H9 (cell line): ENCODE measurements around the gene SPHK2. TPM values are rescaled to one million over a fixed set of nuclear protein-coding genes. Genes with fewer than 3 reads are reported as not detected.

Experiments used
- DNase-seq: peaks from one replicate; pipeline ENCODE4 v3.0.0-alpha.2; 2017
- H2AFZ ChIP-seq: one replicate; pipeline ENCODE4 v1.6.1; 2013; ENCODE audit warnings: mild to moderate bottlenecking, low read length, control low read depth, moderate library complexity
- H2AK5ac ChIP-seq: 2 replicates; pipeline ENCODE4 v1.6.1; 2013; ENCODE audit warnings: low read length, control low read depth, mixed read lengths; ENCODE audit not compliant: insufficient read length
- H2BK120ac ChIP-seq: one replicate; pipeline ENCODE4 v1.6.1; 2013; ENCODE audit warnings: low read depth, mild to moderate bottlenecking, low read length, control low read depth, inconsistent platforms; ENCODE audit not compliant: poor library complexity, severe bottlenecking
- H2BK12ac ChIP-seq: 2 replicates; pipeline ENCODE4 v1.6.1; 2013; ENCODE audit warnings: low read length, control low read depth, mixed read lengths, low read depth; ENCODE audit not compliant: insufficient read length
- H2BK15ac ChIP-seq: 2 replicates; pipeline ENCODE4 v1.6.1; 2013; ENCODE audit warnings: low read depth, low read length, control low read depth
- H2BK20ac ChIP-seq: one replicate; pipeline ENCODE4 v1.6.1; 2013; ENCODE audit warnings: low read depth, mild to moderate bottlenecking, low read length, control low read depth, inconsistent platforms; ENCODE audit not compliant: poor library complexity, severe bottlenecking
- H2BK5ac ChIP-seq: 2 replicates; pipeline ENCODE4 v1.6.1; 2013; ENCODE audit warnings: low read length, control low read depth, mixed read lengths; ENCODE audit not compliant: insufficient read length
- H3K14ac ChIP-seq: 2 replicates; pipeline ENCODE4 v1.6.1; 2013; ENCODE audit warnings: low read length, control low read depth; ENCODE audit not compliant: insufficient read depth
- H3K18ac ChIP-seq: 2 replicates; pipeline ENCODE4 v1.6.1; 2013; ENCODE audit warnings: low read depth, mild to moderate bottlenecking, mixed read lengths, low read length, control low read depth; ENCODE audit not compliant: insufficient read length
- H3K23ac ChIP-seq: 2 replicates; pipeline ENCODE4 v1.6.1; 2013; ENCODE audit warnings: low read length, control low read depth, mixed read lengths, low read depth; ENCODE audit not compliant: insufficient read length
- H3K23me2 ChIP-seq: 2 replicates; pipeline ENCODE4 v1.6.1; 2013; ENCODE audit warnings: low read depth, mild to moderate bottlenecking, mixed read lengths, low read length, control low read depth; ENCODE audit not compliant: insufficient read length, poor library complexity, severe bottlenecking
- H3K27ac ChIP-seq: 2 replicates; pipeline ENCODE4 v1.5.1; 2013; ENCODE audit warnings: low read length, control low read depth, mixed read lengths, low read depth; ENCODE audit not compliant: insufficient read length
- H3K27me3 ChIP-seq: 2 replicates; pipeline ENCODE4 v1.6.1; 2013; ENCODE audit warnings: low read length, control low read depth, inconsistent platforms; ENCODE audit not compliant: insufficient read depth
- H3K4ac ChIP-seq: 2 replicates; pipeline ENCODE4 v1.6.1; 2013; ENCODE audit warnings: low read depth, mild to moderate bottlenecking, control low read depth, inconsistent platforms, low read length, moderate library complexity
- H3K4me1 ChIP-seq: 2 replicates; pipeline ENCODE4 v1.6.1; 2013; ENCODE audit warnings: low read length, control low read depth, inconsistent platforms; ENCODE audit not compliant: insufficient read depth
- H3K4me2 ChIP-seq: 2 replicates; pipeline ENCODE4 v1.6.1; 2013; ENCODE audit warnings: low read length, control low read depth, mixed read lengths; ENCODE audit not compliant: insufficient read length, insufficient read depth
- H3K56ac ChIP-seq: 2 replicates; pipeline ENCODE4 v1.6.1; 2013; ENCODE audit warnings: low read depth, mild to moderate bottlenecking, mixed read lengths, low read length, control low read depth; ENCODE audit not compliant: insufficient read length
- H3K79me1 ChIP-seq: 2 replicates; pipeline ENCODE4 v1.6.1; 2013; ENCODE audit warnings: low read depth, mild to moderate bottlenecking, moderate library complexity, low read length, control low read depth, inconsistent platforms; ENCODE audit not compliant: insufficient read depth, poor library complexity, severe bottlenecking
- H3K79me2 ChIP-seq: 2 replicates; pipeline ENCODE4 v1.6.1; 2013; ENCODE audit warnings: low read length, control low read depth, inconsistent platforms; ENCODE audit not compliant: insufficient read depth
- H3K9ac ChIP-seq: 2 replicates; pipeline ENCODE4 v1.6.1; 2013; ENCODE audit warnings: low read length, control low read depth, mixed read lengths; ENCODE audit not compliant: insufficient read length; ENCODE audit errors: extremely low read depth
- H3K9me3 ChIP-seq: one replicate; pipeline ENCODE4 v1.6.1; 2013; ENCODE audit warnings: low read depth, low read length, inconsistent platforms; ENCODE audit not compliant: control insufficient read depth
- H3T11ph ChIP-seq: one replicate; pipeline ENCODE4 v1.6.1; 2013; ENCODE audit warnings: mild to moderate bottlenecking, low read length, control low read depth, inconsistent platforms
- H4K20me1 ChIP-seq: one replicate; pipeline ENCODE4 v1.6.1; 2013; ENCODE audit not compliant: control insufficient read depth, insufficient read length, insufficient read depth
- H4K5ac ChIP-seq: 2 replicates; pipeline ENCODE4 v1.6.1; 2013; ENCODE audit warnings: low read depth, mild to moderate bottlenecking, mixed read lengths, low read length, control low read depth; ENCODE audit not compliant: insufficient read length
- H4K8ac ChIP-seq: replicated peaks from 2 replicates; pipeline ENCODE4 v1.6.1; 2013; ENCODE audit warnings: low read length, control low read depth, mixed read lengths, low read depth; ENCODE audit not compliant: insufficient read length
- H4K91ac ChIP-seq: 2 replicates; pipeline ENCODE4 v1.6.1; 2013; ENCODE audit warnings: low read depth, mild to moderate bottlenecking, moderate library complexity, mixed read lengths, low read length, control low read depth; ENCODE audit not compliant: insufficient read length
- H3K27ac Mint-ChIP-seq, 3 experiments: 2 replicates in 2 of 3; 3 replicates in 1 of 3; pipeline ENCODE4 v1.8.0; 2020 to 2021; ENCODE audit warnings: mixed read lengths in 3 of 3, mild to moderate bottlenecking in 1 of 3, moderate library complexity in 1 of 3
- H3K27me3 Mint-ChIP-seq: 2 replicates; pipeline ENCODE4 v1.8.0; 2021; ENCODE audit warnings: low read depth, mild to moderate bottlenecking, moderate library complexity, mixed read lengths
- H3K36me3 Mint-ChIP-seq, 3 experiments: 2 replicates in 2 of 3; 3 replicates in 1 of 3; pipeline ENCODE4 v1.8.0; 2020 to 2021; ENCODE audit warnings: low read depth in 3 of 3, mixed read lengths in 3 of 3; ENCODE audit not compliant: insufficient read depth in 1 of 3
- H3K4me1 Mint-ChIP-seq, 2 experiments: 2 replicates each; pipeline ENCODE4 v1.8.0; 2020; ENCODE audit warnings: mixed read lengths in 2 of 2
- H3K4me3 Mint-ChIP-seq, 2 experiments: 2 replicates in 1 of 2; 3 replicates in 1 of 2; pipeline ENCODE4 v1.8.0; 2020 to 2021; ENCODE audit warnings: mild to moderate bottlenecking in 2 of 2, mixed read lengths in 2 of 2, moderate library complexity in 1 of 2
- H3K9me3 Mint-ChIP-seq, 2 experiments: 2 replicates in 1 of 2; 3 replicates in 1 of 2; pipeline ENCODE4 v1.8.0; 2020; ENCODE audit warnings: mild to moderate bottlenecking in 2 of 2, mixed read lengths in 2 of 2, moderate library complexity in 1 of 2
- WGBS: extraction: QIAGEN DNeasy Blood & Tissue Kit; methylation state at CpG from one replicate; pipeline ENCODE4 v1.1.7; 2013; ENCODE audit warnings: missing lambda C conversion rate, low lambda C conversion rate, mixed read lengths; ENCODE audit not compliant: insufficient read length; ENCODE audit errors: extremely low coverage; 5-methylcytosine and 5-hydroxymethylcytosine counted together
- total RNA-seq: library from RNA; stranded (reverse); gene quantifications from 2 replicates; pipeline ENCODE4 v1.2.1, GENCODE V29; 2021
- TF ChIP-seq, protein P1 (sequence below): fragments of 200-600 bp; sonication (generic); conservative IDR thresholded peaks from 3 replicates; pipeline ENCODE4 v1.8.0; 2021; ENCODE audit warnings: antibody characterized with exemption, mild to moderate bottlenecking

SPHK2 gene
- total RNA-seq, 1 experiment from 2014 or later = 57.2 TPM

DNA sequence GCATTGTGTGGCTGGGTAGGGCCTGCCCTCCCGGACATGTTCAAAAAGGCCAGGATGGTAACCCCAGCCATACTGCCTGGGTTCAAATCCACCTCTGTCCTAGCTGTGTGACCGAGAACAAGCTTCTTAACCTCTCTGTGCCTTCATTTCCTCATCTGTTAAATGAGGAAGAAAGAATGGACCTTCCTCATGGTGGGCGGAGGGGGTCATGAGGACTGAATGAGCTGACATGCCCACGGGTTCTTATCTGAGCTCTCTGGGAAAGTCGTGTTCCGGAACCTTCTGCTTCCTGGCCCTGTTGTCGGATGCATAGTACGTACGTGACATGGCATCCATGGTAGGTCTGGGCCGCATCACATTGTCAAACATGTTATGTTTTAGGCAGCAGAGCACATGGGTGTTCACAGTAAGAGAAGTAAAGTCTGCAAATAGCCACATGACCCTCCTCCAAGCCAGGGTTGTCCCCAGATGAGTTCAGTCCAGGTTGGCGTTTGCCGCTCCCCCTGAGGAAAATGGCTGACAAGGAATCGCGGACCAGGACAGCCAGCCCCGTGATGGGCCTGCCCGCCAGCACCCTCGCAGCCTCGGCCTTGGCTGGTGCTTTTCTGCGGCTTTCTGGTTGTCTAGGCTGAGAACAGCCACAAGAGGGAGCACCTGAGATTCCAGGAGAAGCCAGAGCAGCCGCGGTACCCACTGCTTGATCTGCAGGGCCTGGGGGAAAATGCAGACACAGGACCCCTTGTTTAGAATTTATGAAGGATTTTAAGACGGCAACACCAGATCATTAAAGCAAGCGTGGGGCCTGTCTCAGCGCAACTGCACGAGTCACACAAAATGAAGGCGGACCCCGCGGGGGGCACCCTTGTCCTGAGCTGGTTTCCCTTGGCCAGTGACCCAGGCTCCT, 55.9 kb downstream of the SPHK2 start:
- Histone ChIP-seq H3T11ph (no peak overlapping the region), H3K56ac (no peak overlapping the region), H2AK5ac (no peak overlapping the region), H4K8ac (no peak overlapping the region), H3K79me1 (no peaks in the 10 kb centered on the region), H3K9me3 (no peaks in the 10 kb centered on the region), H2BK5ac (no peak overlapping the region), H4K20me1 (no peaks in the 10 kb centered on the region), H3K4me2 (no peak overlapping the region), H3K23me2 (no peaks in the 10 kb centered on the region), H4K91ac (no peak overlapping the region), H3K9ac (no peak overlapping the region), H3K4ac (no peak overlapping the region), H3K79me2 (no peaks in the 10 kb centered on the region), H3K23ac (no peak overlapping the region), H3K18ac (peak overlapping the region; percentile 0), H3K14ac (no peak overlapping the region; the same call in 1 of the 2 replicates), H3K27me3 (no peaks in the 10 kb centered on the region), H4K5ac (no peak overlapping the region), H2AFZ (no peak overlapping the region), H3K4me1 (no peaks in the 10 kb centered on the region; the same call in 1 of the 2 replicates), H3K27ac (no peak overlapping the region), H2BK120ac (no peak overlapping the region), H2BK20ac (no peak overlapping the region), H2BK12ac (no peak overlapping the region), H2BK15ac (no peak overlapping the region)
- H3K4me3 Mint-ChIP-seq = peak overlapping the region in 1 of 2 experiments; percentile 6; a peak in 2 of 5 replicates
- TF ChIP-seq, protein P1, sequence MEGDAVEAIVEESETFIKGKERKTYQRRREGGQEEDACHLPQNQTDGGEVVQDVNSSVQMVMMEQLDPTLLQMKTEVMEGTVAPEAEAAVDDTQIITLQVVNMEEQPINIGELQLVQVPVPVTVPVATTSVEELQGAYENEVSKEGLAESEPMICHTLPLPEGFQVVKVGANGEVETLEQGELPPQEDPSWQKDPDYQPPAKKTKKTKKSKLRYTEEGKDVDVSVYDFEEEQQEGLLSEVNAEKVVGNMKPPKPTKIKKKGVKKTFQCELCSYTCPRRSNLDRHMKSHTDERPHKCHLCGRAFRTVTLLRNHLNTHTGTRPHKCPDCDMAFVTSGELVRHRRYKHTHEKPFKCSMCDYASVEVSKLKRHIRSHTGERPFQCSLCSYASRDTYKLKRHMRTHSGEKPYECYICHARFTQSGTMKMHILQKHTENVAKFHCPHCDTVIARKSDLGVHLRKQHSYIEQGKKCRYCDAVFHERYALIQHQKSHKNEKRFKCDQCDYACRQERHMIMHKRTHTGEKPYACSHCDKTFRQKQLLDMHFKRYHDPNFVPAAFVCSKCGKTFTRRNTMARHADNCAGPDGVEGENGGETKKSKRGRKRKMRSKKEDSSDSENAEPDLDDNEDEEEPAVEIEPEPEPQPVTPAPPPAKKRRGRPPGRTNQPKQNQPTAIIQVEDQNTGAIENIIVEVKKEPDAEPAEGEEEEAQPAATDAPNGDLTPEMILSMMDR = peak; percentile 91
- peaks cover 29 to 35% of the 10 kb centered on the region in 2 experiments for H3K4me1 Mint-ChIP-seq
- H3K36me3 Mint-ChIP-seq = no peaks in the 10 kb centered on the region
- no CpG with 5 or more reads among the region's 28 CpGs for WGBS
- H3K27ac Mint-ChIP-seq = peak overlapping the region in 2 of 3 experiments; percentile 61 to 72; a peak in 3 of 7 replicates
- H3K9me3 Mint-ChIP-seq = no peaks in the 10 kb centered on the region
- DNase-seq = peak; percentile 93
- H3K27me3 Mint-ChIP-seq = peaks cover 6% of the 10 kb centered on the region
